Breast epithelium (tissue), 3 donors: ENCODE data around the gene KASH5.

Experiments used
- POLR2AphosphoS5 ChIP-seq, 3 donors: sonication (generic); formaldehyde crosslinking; IDR thresholded peaks; one replicate each; pipeline ENCODE4 v1.6.1; 2017; ENCODE audit warnings: antibody characterized with exemption in 3 of 3
- TF ChIP-seq, protein P1 (sequence below), 3 donors: fragments of 450-650 bp; IDR thresholded peaks; one replicate each; pipeline ENCODE4 v1.5.1; 2016 to 2017; ENCODE audit warnings: antibody characterized with exemption in 3 of 3, mild to moderate bottlenecking in 3 of 3, moderate library complexity in 3 of 3

DNA sequence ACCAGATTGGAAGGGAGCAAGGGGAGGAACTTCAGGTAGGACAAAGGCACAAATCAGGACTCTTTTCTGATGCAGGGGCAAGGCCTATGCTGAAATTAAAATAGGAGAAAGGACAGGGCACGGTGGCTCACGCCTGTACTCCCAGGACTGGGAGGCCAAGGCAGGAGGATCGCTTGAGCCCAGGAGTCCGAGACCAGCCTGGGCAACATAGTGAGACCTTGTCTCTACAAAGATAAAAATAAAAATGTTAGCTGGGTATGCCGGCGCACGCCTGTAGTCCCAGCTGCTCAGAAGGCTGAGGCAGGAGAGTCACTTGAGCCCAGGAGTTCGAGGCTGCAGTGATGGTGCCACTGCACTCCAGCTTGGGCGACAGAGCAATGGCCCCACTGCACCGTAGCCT, 47.6 kb downstream of the KASH5 start:
- TF ChIP-seq, protein P1, sequence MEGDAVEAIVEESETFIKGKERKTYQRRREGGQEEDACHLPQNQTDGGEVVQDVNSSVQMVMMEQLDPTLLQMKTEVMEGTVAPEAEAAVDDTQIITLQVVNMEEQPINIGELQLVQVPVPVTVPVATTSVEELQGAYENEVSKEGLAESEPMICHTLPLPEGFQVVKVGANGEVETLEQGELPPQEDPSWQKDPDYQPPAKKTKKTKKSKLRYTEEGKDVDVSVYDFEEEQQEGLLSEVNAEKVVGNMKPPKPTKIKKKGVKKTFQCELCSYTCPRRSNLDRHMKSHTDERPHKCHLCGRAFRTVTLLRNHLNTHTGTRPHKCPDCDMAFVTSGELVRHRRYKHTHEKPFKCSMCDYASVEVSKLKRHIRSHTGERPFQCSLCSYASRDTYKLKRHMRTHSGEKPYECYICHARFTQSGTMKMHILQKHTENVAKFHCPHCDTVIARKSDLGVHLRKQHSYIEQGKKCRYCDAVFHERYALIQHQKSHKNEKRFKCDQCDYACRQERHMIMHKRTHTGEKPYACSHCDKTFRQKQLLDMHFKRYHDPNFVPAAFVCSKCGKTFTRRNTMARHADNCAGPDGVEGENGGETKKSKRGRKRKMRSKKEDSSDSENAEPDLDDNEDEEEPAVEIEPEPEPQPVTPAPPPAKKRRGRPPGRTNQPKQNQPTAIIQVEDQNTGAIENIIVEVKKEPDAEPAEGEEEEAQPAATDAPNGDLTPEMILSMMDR (IDR thresholded peaks at IDR 0.05) = no peak
- TF ChIP-seq POLR2AphosphoS5 (IDR thresholded peaks at IDR 0.05) = no peak
